ENCODE measurements around the gene GGTLC2.

Gene GGTLC2

DNA sequence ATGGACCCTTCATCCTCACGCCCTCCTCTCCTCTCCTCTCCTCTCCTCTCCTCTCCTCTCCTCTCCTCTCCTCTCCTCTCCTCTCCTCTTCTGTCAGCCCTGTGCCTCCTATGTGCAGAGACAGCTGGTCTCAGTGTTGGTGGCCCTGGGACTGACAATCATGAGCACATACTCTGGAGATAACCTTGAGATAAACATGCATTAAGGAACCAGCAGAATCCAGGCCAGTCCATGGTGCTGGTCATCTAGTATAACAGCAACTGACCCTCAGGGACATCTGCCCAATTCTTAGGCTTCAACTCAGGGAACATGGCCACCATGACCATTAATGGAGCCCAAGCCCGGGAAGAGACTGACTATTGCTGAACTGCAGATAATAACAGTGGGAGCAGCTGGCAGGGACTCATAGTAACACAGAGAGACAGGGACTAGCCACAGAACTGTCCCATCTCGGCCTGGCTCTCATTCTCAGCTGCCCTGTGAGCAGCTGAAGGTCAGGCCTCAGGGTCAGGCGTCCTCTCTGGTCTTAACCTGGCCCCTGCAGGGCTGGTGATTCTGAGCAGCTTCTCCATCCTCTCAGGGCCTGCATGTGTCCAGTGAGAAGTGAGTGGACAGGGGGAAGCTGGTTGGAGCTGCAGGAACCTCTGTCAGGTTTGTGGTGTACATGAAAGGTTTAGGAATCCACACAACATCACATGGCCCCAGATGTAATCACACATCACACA, 45.4 kb downstream of the GGTLC2 start:
- DNase-seq (no peak), ATAC-seq (ENCODE audit: insufficient read depth, low read depth) (no peak)
- H3K4me3 ChIP-seq (ENCODE audit: low read depth in 1 of 2, low read length in 2 of 2): no peak overlapping the region
- no peaks in the 10 kb centered on the region for H3K27me3 ChIP-seq (ENCODE audit: insufficient read depth, low read length, poor library complexity)
- no peak overlapping the region for H2AFZ ChIP-seq (ENCODE audit: low read depth, low read length)
- no peaks in the 10 kb centered on the region for H4K20me1 ChIP-seq (ENCODE audit: insufficient read depth, low read length)
- H3K9ac ChIP-seq (ENCODE audit: low read depth, low read length): no peak overlapping the region
- no peaks in the 10 kb centered on the region for H3K79me2 ChIP-seq (ENCODE audit: insufficient read depth, low read length)
- H3K9me3 ChIP-seq (ENCODE audit: insufficient read depth, low read length, severe bottlenecking): no peaks in the 10 kb centered on the region
- no peak overlapping the region for H3K27ac ChIP-seq (ENCODE audit: low read length)
- TF ChIP-seq, protein P1, sequence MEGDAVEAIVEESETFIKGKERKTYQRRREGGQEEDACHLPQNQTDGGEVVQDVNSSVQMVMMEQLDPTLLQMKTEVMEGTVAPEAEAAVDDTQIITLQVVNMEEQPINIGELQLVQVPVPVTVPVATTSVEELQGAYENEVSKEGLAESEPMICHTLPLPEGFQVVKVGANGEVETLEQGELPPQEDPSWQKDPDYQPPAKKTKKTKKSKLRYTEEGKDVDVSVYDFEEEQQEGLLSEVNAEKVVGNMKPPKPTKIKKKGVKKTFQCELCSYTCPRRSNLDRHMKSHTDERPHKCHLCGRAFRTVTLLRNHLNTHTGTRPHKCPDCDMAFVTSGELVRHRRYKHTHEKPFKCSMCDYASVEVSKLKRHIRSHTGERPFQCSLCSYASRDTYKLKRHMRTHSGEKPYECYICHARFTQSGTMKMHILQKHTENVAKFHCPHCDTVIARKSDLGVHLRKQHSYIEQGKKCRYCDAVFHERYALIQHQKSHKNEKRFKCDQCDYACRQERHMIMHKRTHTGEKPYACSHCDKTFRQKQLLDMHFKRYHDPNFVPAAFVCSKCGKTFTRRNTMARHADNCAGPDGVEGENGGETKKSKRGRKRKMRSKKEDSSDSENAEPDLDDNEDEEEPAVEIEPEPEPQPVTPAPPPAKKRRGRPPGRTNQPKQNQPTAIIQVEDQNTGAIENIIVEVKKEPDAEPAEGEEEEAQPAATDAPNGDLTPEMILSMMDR (IDR thresholded peaks at IDR 0.05; ENCODE audit: borderline replicate concordance, extremely low read depth, low read length, poor library complexity, severe bottlenecking): no peak
- TF ChIP-seq EZH2 (IDR thresholded peaks at IDR 0.05; ENCODE audit: borderline replicate concordance, low read depth, low read length, severe bottlenecking): no peak
- no peak overlapping the region for H3K4me2 ChIP-seq (ENCODE audit: insufficient read depth, low read length)
- H3K4me1 ChIP-seq (ENCODE audit: insufficient read depth, low read length): 0 out of 2 replicates have a peak, but pooled peaks cover 2% of the 10 kb centered on the region
- H3K36me3 ChIP-seq (ENCODE audit: insufficient read depth, low read length): no peaks in the 10 kb centered on the region

DNA sequence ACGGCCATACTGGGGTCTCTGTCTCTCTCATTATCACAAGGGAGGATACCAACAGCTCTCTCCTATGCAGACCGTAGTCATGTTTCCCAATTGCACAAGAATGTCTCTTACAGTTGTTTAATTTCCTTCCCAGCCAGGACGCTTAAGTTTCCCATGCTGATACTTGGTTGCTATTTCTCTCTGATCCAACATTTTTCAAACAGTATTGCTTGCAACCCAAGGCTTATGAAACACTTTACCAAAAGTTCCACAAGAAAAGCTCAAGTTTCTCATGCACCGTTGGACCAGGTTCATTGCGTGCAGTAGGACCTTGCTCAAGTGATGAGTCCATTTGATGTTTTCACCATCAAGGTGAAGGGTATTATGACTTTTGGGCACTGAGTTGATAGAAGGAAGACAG, 46.6 kb downstream of the GGTLC2 start:
- Histone ChIP-seq H3K9me3 (ENCODE audit: insufficient read depth, low read length, severe bottlenecking) (no peaks in the 10 kb centered on the region), H3K4me1 (ENCODE audit: insufficient read depth, low read length) (0 out of 2 replicates have a peak, but pooled peaks cover 2% of the 10 kb centered on the region), H3K79me2 (ENCODE audit: insufficient read depth, low read length) (no peaks in the 10 kb centered on the region), H3K27me3 (ENCODE audit: insufficient read depth, low read length, poor library complexity) (no peaks in the 10 kb centered on the region), H3K27ac (ENCODE audit: low read length) (no peak overlapping the region), H2AFZ (ENCODE audit: low read depth, low read length) (no peak overlapping the region), H3K36me3 (ENCODE audit: insufficient read depth, low read length) (no peaks in the 10 kb centered on the region), H3K4me2 (ENCODE audit: insufficient read depth, low read length) (no peak overlapping the region), H3K4me3 (ENCODE audit: low read depth in 1 of 2, low read length in 2 of 2) (no peak overlapping the region), H4K20me1 (ENCODE audit: insufficient read depth, low read length) (no peaks in the 10 kb centered on the region), H3K9ac (ENCODE audit: low read depth, low read length) (no peak overlapping the region)
- TF ChIP-seq EZH2 (IDR thresholded peaks at IDR 0.05; ENCODE audit: borderline replicate concordance, low read depth, low read length, severe bottlenecking): no peak
- TF ChIP-seq, protein P1 (IDR thresholded peaks at IDR 0.05; ENCODE audit: borderline replicate concordance, extremely low read depth, low read length, poor library complexity, severe bottlenecking): no peak
- no peak for DNase-seq
- ATAC-seq (ENCODE audit: insufficient read depth, low read depth): no peak

DNA sequence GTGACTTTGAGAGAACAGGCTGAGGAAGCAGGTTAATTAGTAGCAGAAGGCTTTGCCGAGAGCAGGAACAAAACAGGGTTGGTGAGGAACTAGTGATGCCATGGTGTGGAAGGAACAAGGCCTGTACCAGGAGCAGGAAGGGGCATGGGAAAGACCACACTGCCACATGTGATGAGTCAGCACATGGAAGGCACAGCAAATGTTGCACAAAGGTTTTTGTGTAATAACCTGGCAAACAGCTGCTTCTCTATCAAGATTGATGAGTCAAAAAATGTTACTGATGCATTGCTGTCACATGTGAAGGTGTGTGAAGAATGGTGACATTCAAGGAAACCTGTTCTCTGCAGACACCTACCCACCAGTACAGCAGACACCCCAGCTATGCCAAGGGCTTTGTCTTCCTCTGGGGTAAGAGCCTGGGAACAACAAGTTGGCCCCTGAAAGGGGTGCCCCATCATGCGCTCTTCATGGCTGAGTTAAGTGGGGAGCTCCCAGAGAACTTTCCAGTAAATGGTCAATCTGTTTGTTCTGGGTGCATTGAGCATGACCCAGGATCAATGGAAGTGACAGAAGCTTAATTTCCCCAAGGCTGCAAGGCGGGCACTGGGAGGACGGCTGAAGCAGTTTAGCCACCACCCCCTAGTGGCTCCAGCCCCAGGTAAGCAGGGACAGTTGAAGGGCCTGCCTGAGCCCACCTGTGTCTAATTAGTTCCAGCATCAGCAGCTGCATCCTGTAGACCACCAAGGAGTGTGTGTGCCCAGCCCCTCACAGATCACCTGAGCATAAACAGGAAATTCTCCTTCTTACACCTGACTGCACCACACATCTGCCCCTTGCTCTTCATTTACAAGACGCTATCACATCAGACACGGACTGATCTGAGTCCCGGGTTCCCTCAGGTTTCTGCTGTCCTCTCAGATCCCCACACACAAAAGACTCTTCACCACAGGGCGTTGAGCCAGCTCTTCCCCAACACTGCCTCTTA, 47.6 kb downstream of the GGTLC2 start:
- Histone ChIP-seq H3K9ac (ENCODE audit: low read depth, low read length) (no peak overlapping the region), H3K9me3 (ENCODE audit: insufficient read depth, low read length, severe bottlenecking) (no peaks in the 10 kb centered on the region), H3K27me3 (ENCODE audit: insufficient read depth, low read length, poor library complexity) (no peaks in the 10 kb centered on the region), H3K36me3 (ENCODE audit: insufficient read depth, low read length) (no peaks in the 10 kb centered on the region), H2AFZ (ENCODE audit: low read depth, low read length) (no peak overlapping the region), H3K4me1 (ENCODE audit: insufficient read depth, low read length) (no peaks in the 10 kb centered on the region), H3K79me2 (ENCODE audit: insufficient read depth, low read length) (no peaks in the 10 kb centered on the region), H3K4me3 (ENCODE audit: low read depth in 1 of 2, low read length in 2 of 2) (no peak overlapping the region), H4K20me1 (ENCODE audit: insufficient read depth, low read length) (no peaks in the 10 kb centered on the region), H3K27ac (ENCODE audit: low read length) (no peak overlapping the region), H3K4me2 (ENCODE audit: insufficient read depth, low read length) (no peak overlapping the region)
- TF ChIP-seq, protein P1 (IDR thresholded peaks at IDR 0.05; ENCODE audit: borderline replicate concordance, extremely low read depth, low read length, poor library complexity, severe bottlenecking): no peak
- TF ChIP-seq EZH2 (IDR thresholded peaks at IDR 0.05; ENCODE audit: borderline replicate concordance, low read depth, low read length, severe bottlenecking): no peak
- no peak for DNase-seq
- no peak for ATAC-seq (ENCODE audit: insufficient read depth, low read depth)

Data from DND-41 (cell line).